Gastroesophageal sphincter (tissue), 4 donors: ENCODE measurements around the gene GRK5. TPM values are rescaled to one million over a fixed set of nuclear protein-coding genes. Genes with fewer than 3 reads are reported as not detected.

Source experiments
- ATAC-seq: fragments of 150-250 bp; one replicate; pipeline ENCODE4 v1.9.1; 2016; ENCODE audit warnings: mild to moderate bottlenecking, moderate library complexity
- H3K27ac ChIP-seq, 4 donors: fragments of 200-600 bp; sonication (generic) in 3 of 4; 1 replicate in 3 of 4; 2 replicates in 1 of 4; pipeline ENCODE4 v1.5.1; 2016 to 2019
- H3K27me3 ChIP-seq: fragments of 200-600 bp; sonication (generic); one replicate; pipeline ENCODE4 v1.5.1; 2019
- H3K36me3 ChIP-seq, 2 donors: fragments of 200-600 bp; sonication (generic); one replicate each; pipeline ENCODE4 v1.5.1; 2019; ENCODE audit warnings: control low read depth in 1 of 2
- H3K4me1 ChIP-seq, 3 donors: fragments of 200-600 bp; sonication (generic); 1 replicate in 2 of 3; 2 replicates in 1 of 3; pipeline ENCODE4 v1.5.1; 2016 to 2019; ENCODE audit warnings: control low read depth in 2 of 3
- H3K4me3 ChIP-seq, 2 donors: fragments of 200-600 bp; sonication (generic); one replicate each; pipeline ENCODE4 v1.5.1; 2019; ENCODE audit warnings: mild to moderate bottlenecking in 1 of 2, moderate library complexity in 1 of 2
- H3K9me3 ChIP-seq, 3 donors: fragments of 200-600 bp; sonication (generic); one replicate each; pipeline ENCODE4 v1.5.1; 2017 to 2019; ENCODE audit warnings: control low read depth in 2 of 3
- CTCF ChIP-seq, 4 experiments: fragments of 200-600 bp in 2 of 4; fragments of 450-650 bp in 2 of 4; sonication (generic) in 1 of 4; IDR thresholded peaks; one replicate each; pipeline ENCODE4 v1.5.1; 2017 to 2019; ENCODE audit warnings: antibody characterized with exemption in 4 of 4, mild to moderate bottlenecking in 2 of 4, moderate library complexity in 2 of 4
- EP300 ChIP-seq: sonication (generic); formaldehyde crosslinking; IDR thresholded peaks from one replicate; pipeline ENCODE4 v1.6.1; 2017; ENCODE audit warnings: antibody characterized with exemption, mild to moderate bottlenecking
- POLR2A ChIP-seq, 2 donors: fragments of 450-650 bp; IDR thresholded peaks; one replicate each; pipeline ENCODE4 v1.6.1; 2017; ENCODE audit warnings: antibody characterized with exemption in 2 of 2, mild to moderate bottlenecking in 2 of 2, moderate library complexity in 1 of 2
- POLR2AphosphoS5 ChIP-seq: sonication (generic); formaldehyde crosslinking; IDR thresholded peaks from one replicate; pipeline ENCODE4 v1.6.1; 2017; ENCODE audit warnings: antibody characterized with exemption
- WGBS, 2 donors: methylation state at CpG; one replicate each; pipeline ENCODE4 v1.1.5; 2018; ENCODE audit warnings: low coverage in 1 of 2; 5-methylcytosine and 5-hydroxymethylcytosine counted together
- total RNA-seq, 4 donors: library from RNA; depleted of rRNA; stranded (reverse); fragments of >200 nt; gene quantifications; one replicate each; pipeline ENCODE4 v1.1.0, GENCODE V29; 2016

Gene GRK5
- total RNA-seq, 4 donors from 2014 or later: 28.8 to 71.6 (median 47.7) TPM

- ATAC-seq: no peak
- no peak for TF ChIP-seq POLR2A (IDR thresholded peaks at IDR 0.05)
- TF ChIP-seq POLR2AphosphoS5: no peak
- no peak for TF ChIP-seq CTCF (IDR thresholded peaks at IDR 0.05)
- TF ChIP-seq EP300: no peak
- Histone ChIP-seq H3K4me1 (peaks cover 0 to 57% (median 25%) of the 10 kb centered on the region in 3 donors), H3K4me3 (no peak overlapping the region), H3K27ac (peak overlapping the region in 3 of 4 donors; percentile 16 to 53 (median 17)), H3K27me3 (no peaks in the 10 kb centered on the region), H3K36me3 (peaks cover 0 to 26% of the 10 kb centered on the region in 2 donors), H3K9me3 (no peaks in the 10 kb centered on the region)
- 57 to 62% methylated on average over 4 to 12 of the region's 29 CpGs for WGBS, 2 donors
Measured at GRCh38 chr10:119377958-119378736, 170.8 kb downstream of the GRK5 start.

DNA sequence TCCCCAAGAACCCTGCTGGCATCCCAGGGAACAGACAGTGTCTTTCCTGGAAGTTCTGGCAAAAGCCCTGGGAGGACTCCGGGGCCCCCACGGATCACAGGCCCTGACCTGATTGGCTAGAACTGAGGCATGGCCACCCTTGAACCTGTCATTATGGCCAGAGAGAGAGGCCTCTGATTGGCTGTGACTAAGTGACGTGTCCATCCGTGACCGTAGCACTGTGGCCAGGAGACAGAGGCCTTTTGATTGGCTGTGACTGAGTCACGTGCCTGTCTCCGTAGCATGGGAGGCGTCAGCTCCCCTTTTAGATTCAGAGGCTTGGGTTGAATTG is 171.3 kb downstream of the GRK5 start:
- no peaks in the 10 kb centered on the region for H3K27me3 ChIP-seq
- no peak for ATAC-seq
- H3K36me3 ChIP-seq: peaks cover 0 to 26% of the 10 kb centered on the region in 2 donors
- TF ChIP-seq EP300 (no peak), POLR2AphosphoS5 (no peak), POLR2A (IDR thresholded peaks at IDR 0.05) (no peak), CTCF (IDR thresholded peaks at IDR 0.05) (no peak)
- H3K4me1 ChIP-seq: peaks cover 0 to 57% (median 25%) of the 10 kb centered on the region in 3 donors
- no peak overlapping the region for H3K4me3 ChIP-seq
- H3K9me3 ChIP-seq: no peaks in the 10 kb centered on the region
- WGBS, 2 donors: 94% methylated on average over 3 of the region's 8 CpGs; no CpG with 5 or more reads in 1 of the 2 donors
- peak overlapping the region in 2 of 4 donors; percentile 17 to 53 for H3K27ac ChIP-seq

DNA sequence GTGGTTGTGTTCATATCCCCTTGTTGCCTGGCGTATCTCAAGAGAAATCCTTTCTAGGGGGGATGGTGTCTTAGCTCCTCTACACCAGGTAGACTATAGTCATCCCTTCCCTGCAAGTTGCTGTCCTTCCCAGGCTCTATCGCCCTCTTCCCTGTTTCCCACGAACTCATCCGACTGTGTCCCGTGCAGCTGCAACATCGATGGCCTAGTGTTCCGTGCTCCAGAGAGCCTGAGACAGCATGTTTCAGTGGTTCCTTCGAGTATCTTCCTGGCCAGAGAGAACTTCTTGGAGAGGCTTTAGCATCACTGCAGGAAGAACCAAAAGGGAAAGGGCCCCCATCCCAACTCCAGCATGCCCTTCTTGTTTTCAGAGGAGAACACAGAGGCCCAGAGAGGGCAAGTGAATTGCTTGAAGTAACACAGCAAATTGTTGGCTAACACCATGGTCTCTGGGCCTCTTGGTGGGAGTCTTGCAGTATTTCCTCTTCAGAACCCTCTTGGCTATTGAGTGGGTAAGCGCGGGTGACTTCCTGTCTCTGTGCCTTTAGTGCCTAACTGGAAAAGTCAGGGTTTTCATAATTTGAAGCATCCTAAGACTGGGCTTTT is 172.2 kb downstream of the GRK5 start:
- Histone ChIP-seq H3K27me3 (no peaks in the 10 kb centered on the region), H3K4me3 (no peak overlapping the region), H3K9me3 (no peaks in the 10 kb centered on the region), H3K4me1 (peaks cover 0 to 55% (median 25%) of the 10 kb centered on the region in 3 donors), H3K27ac (no peak overlapping the region), H3K36me3 (peaks cover 0 to 30% of the 10 kb centered on the region in 2 donors)
- no peak for ATAC-seq
- WGBS, 2 donors: 95 to 100% methylated on average over 2 to 4 of the region's 10 CpGs
- TF ChIP-seq EP300 (no peak), CTCF (IDR thresholded peaks at IDR 0.05) (no peak), POLR2AphosphoS5 (no peak), POLR2A (IDR thresholded peaks at IDR 0.05) (no peak)

- Histone ChIP-seq H3K27me3 (no peaks in the 10 kb centered on the region), H3K9me3 (no peaks in the 10 kb centered on the region), H3K27ac (peak overlapping the region in 1 of 4 donors; percentile 1), H3K4me3 (no peak overlapping the region), H3K4me1 (peaks cover 0 to 19% (median 2%) of the 10 kb centered on the region in 3 donors), H3K36me3 (peaks cover 0 to 30% of the 10 kb centered on the region in 2 donors)
- ATAC-seq: no peak
- WGBS, 2 donors: 70 to 72% methylated on average over 4 to 6 of the region's 11 CpGs
- TF ChIP-seq POLR2A (IDR thresholded peaks at IDR 0.05) (no peak), POLR2AphosphoS5 (no peak), EP300 (no peak), CTCF (IDR thresholded peaks at IDR 0.05) (no peak)
Measured at GRCh38 chr10:119383174-119383856, 175.9 kb downstream of the GRK5 start.
